CD4-positive, alpha-beta T cell treated with Interleukin-15 for 1 hour (primary cell): ENCODE measurements around the gene SLC10A6.

Source experiments
- DNase-seq: peaks from one replicate; pipeline ENCODE4 v3.0.0-alpha.2; 2020

SLC10A6 gene

DNA sequence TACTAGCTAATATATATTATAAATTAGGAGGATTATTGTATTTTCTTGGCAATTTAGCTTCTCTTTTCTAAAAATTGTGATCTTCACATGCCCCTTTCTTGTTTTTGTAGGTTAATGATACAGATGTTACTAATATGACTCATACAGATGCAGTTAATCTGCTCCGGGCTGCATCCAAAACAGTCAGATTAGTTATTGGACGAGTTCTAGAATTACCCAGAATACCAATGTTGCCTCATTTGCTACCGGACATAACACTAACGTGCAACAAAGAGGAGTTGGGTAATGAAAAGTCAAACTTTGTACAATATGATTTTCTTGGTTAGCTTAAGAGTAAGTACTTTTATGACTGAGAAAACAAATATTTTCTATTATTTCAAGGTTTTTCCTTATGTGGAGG lies 74.1 kb downstream of the SLC10A6 start:
- no peak for DNase-seq
